H9 (cell line): Measurements from ENCODE around the gene LRRC28. TPM values are rescaled to one million over a fixed set of nuclear protein-coding genes. Genes with fewer than 3 reads are reported as not detected.

Experiments used
- DNase-seq: peaks from one replicate; pipeline ENCODE4 v3.0.0-alpha.2; 2017
- H2AFZ ChIP-seq: one replicate; pipeline ENCODE4 v1.6.1; 2013; ENCODE audit warnings: mild to moderate bottlenecking, low read length, control low read depth, moderate library complexity
- H2AK5ac ChIP-seq: 2 replicates; pipeline ENCODE4 v1.6.1; 2013; ENCODE audit warnings: low read length, control low read depth, mixed read lengths; ENCODE audit not compliant: insufficient read length
- H2BK120ac ChIP-seq: one replicate; pipeline ENCODE4 v1.6.1; 2013; ENCODE audit warnings: low read depth, mild to moderate bottlenecking, low read length, control low read depth, inconsistent platforms; ENCODE audit not compliant: poor library complexity, severe bottlenecking
- H2BK12ac ChIP-seq: 2 replicates; pipeline ENCODE4 v1.6.1; 2013; ENCODE audit warnings: low read length, control low read depth, mixed read lengths, low read depth; ENCODE audit not compliant: insufficient read length
- H2BK15ac ChIP-seq: 2 replicates; pipeline ENCODE4 v1.6.1; 2013; ENCODE audit warnings: low read depth, low read length, control low read depth
- H2BK20ac ChIP-seq: one replicate; pipeline ENCODE4 v1.6.1; 2013; ENCODE audit warnings: low read depth, mild to moderate bottlenecking, low read length, control low read depth, inconsistent platforms; ENCODE audit not compliant: poor library complexity, severe bottlenecking
- H2BK5ac ChIP-seq: 2 replicates; pipeline ENCODE4 v1.6.1; 2013; ENCODE audit warnings: low read length, control low read depth, mixed read lengths; ENCODE audit not compliant: insufficient read length
- H3K14ac ChIP-seq: 2 replicates; pipeline ENCODE4 v1.6.1; 2013; ENCODE audit warnings: low read length, control low read depth; ENCODE audit not compliant: insufficient read depth
- H3K18ac ChIP-seq: 2 replicates; pipeline ENCODE4 v1.6.1; 2013; ENCODE audit warnings: low read depth, mild to moderate bottlenecking, mixed read lengths, low read length, control low read depth; ENCODE audit not compliant: insufficient read length
- H3K23ac ChIP-seq: 2 replicates; pipeline ENCODE4 v1.6.1; 2013; ENCODE audit warnings: low read length, control low read depth, mixed read lengths, low read depth; ENCODE audit not compliant: insufficient read length
- H3K23me2 ChIP-seq: 2 replicates; pipeline ENCODE4 v1.6.1; 2013; ENCODE audit warnings: low read depth, mild to moderate bottlenecking, mixed read lengths, low read length, control low read depth; ENCODE audit not compliant: insufficient read length, poor library complexity, severe bottlenecking
- H3K27ac ChIP-seq: 2 replicates; pipeline ENCODE4 v1.5.1; 2013; ENCODE audit warnings: low read length, control low read depth, mixed read lengths, low read depth; ENCODE audit not compliant: insufficient read length
- H3K27me3 ChIP-seq: 2 replicates; pipeline ENCODE4 v1.6.1; 2013; ENCODE audit warnings: low read length, control low read depth, inconsistent platforms; ENCODE audit not compliant: insufficient read depth
- H3K4ac ChIP-seq: 2 replicates; pipeline ENCODE4 v1.6.1; 2013; ENCODE audit warnings: low read depth, mild to moderate bottlenecking, control low read depth, inconsistent platforms, low read length, moderate library complexity
- H3K4me1 ChIP-seq: 2 replicates; pipeline ENCODE4 v1.6.1; 2013; ENCODE audit warnings: low read length, control low read depth, inconsistent platforms; ENCODE audit not compliant: insufficient read depth
- H3K4me2 ChIP-seq: 2 replicates; pipeline ENCODE4 v1.6.1; 2013; ENCODE audit warnings: low read length, control low read depth, mixed read lengths; ENCODE audit not compliant: insufficient read length, insufficient read depth
- H3K56ac ChIP-seq: 2 replicates; pipeline ENCODE4 v1.6.1; 2013; ENCODE audit warnings: low read depth, mild to moderate bottlenecking, mixed read lengths, low read length, control low read depth; ENCODE audit not compliant: insufficient read length
- H3K79me1 ChIP-seq: 2 replicates; pipeline ENCODE4 v1.6.1; 2013; ENCODE audit warnings: low read depth, mild to moderate bottlenecking, moderate library complexity, low read length, control low read depth, inconsistent platforms; ENCODE audit not compliant: insufficient read depth, poor library complexity, severe bottlenecking
- H3K79me2 ChIP-seq: 2 replicates; pipeline ENCODE4 v1.6.1; 2013; ENCODE audit warnings: low read length, control low read depth, inconsistent platforms; ENCODE audit not compliant: insufficient read depth
- H3K9ac ChIP-seq: 2 replicates; pipeline ENCODE4 v1.6.1; 2013; ENCODE audit warnings: low read length, control low read depth, mixed read lengths; ENCODE audit not compliant: insufficient read length; ENCODE audit errors: extremely low read depth
- H3K9me3 ChIP-seq: one replicate; pipeline ENCODE4 v1.6.1; 2013; ENCODE audit warnings: low read depth, low read length, inconsistent platforms; ENCODE audit not compliant: control insufficient read depth
- H3T11ph ChIP-seq: one replicate; pipeline ENCODE4 v1.6.1; 2013; ENCODE audit warnings: mild to moderate bottlenecking, low read length, control low read depth, inconsistent platforms
- H4K20me1 ChIP-seq: one replicate; pipeline ENCODE4 v1.6.1; 2013; ENCODE audit not compliant: control insufficient read depth, insufficient read length, insufficient read depth
- H4K5ac ChIP-seq: 2 replicates; pipeline ENCODE4 v1.6.1; 2013; ENCODE audit warnings: low read depth, mild to moderate bottlenecking, mixed read lengths, low read length, control low read depth; ENCODE audit not compliant: insufficient read length
- H4K8ac ChIP-seq: replicated peaks from 2 replicates; pipeline ENCODE4 v1.6.1; 2013; ENCODE audit warnings: low read length, control low read depth, mixed read lengths, low read depth; ENCODE audit not compliant: insufficient read length
- H4K91ac ChIP-seq: 2 replicates; pipeline ENCODE4 v1.6.1; 2013; ENCODE audit warnings: low read depth, mild to moderate bottlenecking, moderate library complexity, mixed read lengths, low read length, control low read depth; ENCODE audit not compliant: insufficient read length
- H3K27ac Mint-ChIP-seq, 3 experiments: 2 replicates in 2 of 3; 3 replicates in 1 of 3; pipeline ENCODE4 v1.8.0; 2020 to 2021; ENCODE audit warnings: mixed read lengths in 3 of 3, mild to moderate bottlenecking in 1 of 3, moderate library complexity in 1 of 3
- H3K27me3 Mint-ChIP-seq: 2 replicates; pipeline ENCODE4 v1.8.0; 2021; ENCODE audit warnings: low read depth, mild to moderate bottlenecking, moderate library complexity, mixed read lengths
- H3K36me3 Mint-ChIP-seq, 3 experiments: 2 replicates in 2 of 3; 3 replicates in 1 of 3; pipeline ENCODE4 v1.8.0; 2020 to 2021; ENCODE audit warnings: low read depth in 3 of 3, mixed read lengths in 3 of 3; ENCODE audit not compliant: insufficient read depth in 1 of 3
- H3K4me1 Mint-ChIP-seq, 2 experiments: 2 replicates each; pipeline ENCODE4 v1.8.0; 2020; ENCODE audit warnings: mixed read lengths in 2 of 2
- H3K4me3 Mint-ChIP-seq, 2 experiments: 2 replicates in 1 of 2; 3 replicates in 1 of 2; pipeline ENCODE4 v1.8.0; 2020 to 2021; ENCODE audit warnings: mild to moderate bottlenecking in 2 of 2, mixed read lengths in 2 of 2, moderate library complexity in 1 of 2
- H3K9me3 Mint-ChIP-seq, 2 experiments: 2 replicates in 1 of 2; 3 replicates in 1 of 2; pipeline ENCODE4 v1.8.0; 2020; ENCODE audit warnings: mild to moderate bottlenecking in 2 of 2, mixed read lengths in 2 of 2, moderate library complexity in 1 of 2
- WGBS: extraction: QIAGEN DNeasy Blood & Tissue Kit; methylation state at CpG from one replicate; pipeline ENCODE4 v1.1.7; 2013; ENCODE audit warnings: missing lambda C conversion rate, low lambda C conversion rate, mixed read lengths; ENCODE audit not compliant: insufficient read length; ENCODE audit errors: extremely low coverage; 5-methylcytosine and 5-hydroxymethylcytosine counted together
- total RNA-seq: library from RNA; stranded (reverse); gene quantifications from 2 replicates; pipeline ENCODE4 v1.2.1, GENCODE V29; 2021
- TF ChIP-seq, protein P1 (sequence below): fragments of 200-600 bp; sonication (generic); conservative IDR thresholded peaks from 3 replicates; pipeline ENCODE4 v1.8.0; 2021; ENCODE audit warnings: antibody characterized with exemption, mild to moderate bottlenecking

LRRC28 gene
- total RNA-seq, 1 experiment from 2014 or later, result 17.6 TPM

DNA sequence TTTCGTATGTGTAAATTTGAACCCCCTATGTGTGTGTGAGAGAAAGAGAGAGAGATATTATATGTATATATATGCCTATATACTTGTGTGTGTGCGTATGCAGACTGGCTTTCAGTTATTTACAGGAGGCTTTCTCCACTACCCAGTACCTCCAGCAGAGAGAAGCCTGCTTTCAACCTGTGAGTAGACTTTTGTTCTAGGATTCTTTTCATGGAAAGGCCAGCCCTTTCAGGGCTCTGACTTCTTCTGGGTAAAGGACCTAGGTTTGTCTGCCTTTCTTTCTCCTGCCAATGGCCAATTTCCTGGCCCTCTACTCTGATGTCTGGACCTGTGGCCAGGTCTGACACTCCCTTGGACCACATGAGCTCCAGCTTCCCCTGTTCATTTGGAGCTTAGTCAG, 23.8 kb downstream of the LRRC28 start:
- H2AK5ac ChIP-seq, result no peak overlapping the region
- no peak overlapping the region for H3K18ac ChIP-seq
- no peak overlapping the region for H4K5ac ChIP-seq
- H3K27me3 Mint-ChIP-seq, result no peaks in the 10 kb centered on the region; the same call in 1 of the 2 replicates
- H3T11ph ChIP-seq, result no peak overlapping the region
- no peaks in the 10 kb centered on the region for H3K4me1 ChIP-seq
- H3K27me3 ChIP-seq, result no peaks in the 10 kb centered on the region
- no peak overlapping the region for H2BK20ac ChIP-seq
- no peak overlapping the region for H2BK12ac ChIP-seq
- peaks cover 8% of the 10 kb centered on the region in 2 experiments for H3K4me1 Mint-ChIP-seq
- no peaks in the 10 kb centered on the region for H3K79me1 ChIP-seq
- H3K79me2 ChIP-seq, result no peaks in the 10 kb centered on the region
- H2AFZ ChIP-seq, result no peak overlapping the region
- no peak overlapping the region for H3K4ac ChIP-seq
- H3K9me3 ChIP-seq, result no peaks in the 10 kb centered on the region
- no peak overlapping the region for H4K8ac ChIP-seq
- no peak overlapping the region for H3K23ac ChIP-seq
- H4K91ac ChIP-seq, result no peak overlapping the region
- H3K4me3 Mint-ChIP-seq, result no peak overlapping the region
- H3K9ac ChIP-seq, result no peak overlapping the region
- H3K27ac ChIP-seq, result no peak overlapping the region
- H3K9me3 Mint-ChIP-seq, result no peaks in the 10 kb centered on the region
- TF ChIP-seq, protein P1, sequence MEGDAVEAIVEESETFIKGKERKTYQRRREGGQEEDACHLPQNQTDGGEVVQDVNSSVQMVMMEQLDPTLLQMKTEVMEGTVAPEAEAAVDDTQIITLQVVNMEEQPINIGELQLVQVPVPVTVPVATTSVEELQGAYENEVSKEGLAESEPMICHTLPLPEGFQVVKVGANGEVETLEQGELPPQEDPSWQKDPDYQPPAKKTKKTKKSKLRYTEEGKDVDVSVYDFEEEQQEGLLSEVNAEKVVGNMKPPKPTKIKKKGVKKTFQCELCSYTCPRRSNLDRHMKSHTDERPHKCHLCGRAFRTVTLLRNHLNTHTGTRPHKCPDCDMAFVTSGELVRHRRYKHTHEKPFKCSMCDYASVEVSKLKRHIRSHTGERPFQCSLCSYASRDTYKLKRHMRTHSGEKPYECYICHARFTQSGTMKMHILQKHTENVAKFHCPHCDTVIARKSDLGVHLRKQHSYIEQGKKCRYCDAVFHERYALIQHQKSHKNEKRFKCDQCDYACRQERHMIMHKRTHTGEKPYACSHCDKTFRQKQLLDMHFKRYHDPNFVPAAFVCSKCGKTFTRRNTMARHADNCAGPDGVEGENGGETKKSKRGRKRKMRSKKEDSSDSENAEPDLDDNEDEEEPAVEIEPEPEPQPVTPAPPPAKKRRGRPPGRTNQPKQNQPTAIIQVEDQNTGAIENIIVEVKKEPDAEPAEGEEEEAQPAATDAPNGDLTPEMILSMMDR, result no peak
- peak overlapping the region in 1 of 3 experiments; percentile 49; a peak in 1 of 7 replicates for H3K27ac Mint-ChIP-seq
- no peak overlapping the region for H3K4me2 ChIP-seq
- no peak overlapping the region for H2BK15ac ChIP-seq
- DNase-seq, result no peak
- no peaks in the 10 kb centered on the region for H3K23me2 ChIP-seq
- H2BK5ac ChIP-seq, result no peak overlapping the region
- WGBS, result no CpG with 5 or more reads among the region's 2 CpGs
- H3K56ac ChIP-seq, result no peak overlapping the region
- H3K36me3 Mint-ChIP-seq, result no peaks in the 10 kb centered on the region
- no peaks in the 10 kb centered on the region for H4K20me1 ChIP-seq
- no peak overlapping the region for H2BK120ac ChIP-seq
- no peak overlapping the region for H3K14ac ChIP-seq
